Fibroblast of lung (primary cell): Measurements from ENCODE around the gene APOBEC3A. TPM values are rescaled to one million over a fixed set of nuclear protein-coding genes. Genes with fewer than 3 reads are reported as not detected.
A peak's percentile ranks its signal among the peaks of the same experiment; 100 is the strongest.

Source experiments
- DNase-seq, 2 donors: peaks; one replicate each; pipeline versions ENCODE4 v3.0.0 to v3.0.0-alpha.2; 2010; ENCODE audit warnings: low read depth in 2 of 2
- H2AFZ ChIP-seq: 2 replicates; pipeline ENCODE4 v1.5.1; 2012; ENCODE audit warnings: low read length, control low read depth, inconsistent platforms
- H3K27ac ChIP-seq: 2 replicates; pipeline ENCODE4 v1.5.1; 2011; ENCODE audit warnings: low read length, control low read depth; ENCODE audit not compliant: insufficient read depth
- H3K27me3 ChIP-seq: 2 replicates; pipeline ENCODE4 v1.5.1; 2011; ENCODE audit warnings: mild to moderate bottlenecking, low read length; ENCODE audit not compliant: control insufficient read depth, insufficient read depth
- H3K36me3 ChIP-seq: 2 replicates; pipeline ENCODE4 v1.5.1; 2011; ENCODE audit warnings: low read length; ENCODE audit not compliant: control insufficient read depth, insufficient read depth
- H3K4me1 ChIP-seq: 2 replicates; pipeline ENCODE4 v1.5.1; 2011; ENCODE audit warnings: low read length; ENCODE audit not compliant: control insufficient read depth, insufficient read depth; ENCODE audit errors: extremely low read depth
- H3K4me2 ChIP-seq: 2 replicates; pipeline ENCODE4 v1.5.1; 2011; ENCODE audit warnings: low read length, control low read depth; ENCODE audit not compliant: insufficient read depth; ENCODE audit errors: extremely low read depth
- H3K4me3 ChIP-seq, 4 experiments: fragments of 200-600 bp in 1 of 4; sonication (generic) in 1 of 4; replicated peaks in 1 of 4; 2 replicates each; pipeline ENCODE4 v1.5.1; 2011 to 2016; ENCODE audit warnings: low read length in 4 of 4, low read depth in 3 of 4, mild to moderate bottlenecking in 3 of 4, control low read depth in 2 of 4, inconsistent platforms in 1 of 4, mixed read lengths in 1 of 4; ENCODE audit not compliant: insufficient read depth in 1 of 4; ENCODE audit errors: control extremely low read depth in 1 of 4
- H3K79me2 ChIP-seq: 2 replicates; pipeline ENCODE4 v1.5.1; 2012; ENCODE audit warnings: mild to moderate bottlenecking, low read length, inconsistent platforms; ENCODE audit not compliant: control insufficient read depth, insufficient read depth
- H3K9ac ChIP-seq: 2 replicates; pipeline ENCODE4 v1.5.1; 2011; ENCODE audit warnings: mild to moderate bottlenecking, low read length, control low read depth; ENCODE audit not compliant: insufficient read depth
- H3K9me3 ChIP-seq: 2 replicates; pipeline ENCODE4 v1.5.1; 2012; ENCODE audit warnings: low read depth, low read length; ENCODE audit not compliant: control insufficient read depth, insufficient read depth
- H4K20me1 ChIP-seq: 2 replicates; pipeline ENCODE4 v1.5.1; 2011; ENCODE audit warnings: low read length; ENCODE audit not compliant: control insufficient read depth, insufficient read depth; ENCODE audit errors: extremely low read depth
- CTCF ChIP-seq, 2 donors: IDR thresholded peaks in 1 of 2; conservative IDR thresholded peaks in 1 of 2; 1 replicate in 1 of 2; 2 replicates in 1 of 2; pipeline ENCODE4 v1.5.1; 2011 to 2012; ENCODE audit warnings: low read length in 2 of 2, control low read depth in 1 of 2, inconsistent platforms in 1 of 2, low read depth in 1 of 2, mild to moderate bottlenecking in 1 of 2
- EZH2 ChIP-seq: IDR thresholded peaks from 2 replicates; pipeline ENCODE4 v1.5.1; 2012; ENCODE audit warnings: low read length, control low read depth, mild to moderate bottlenecking; ENCODE audit errors: missing control alignments
- polyA plus RNA-seq, 2 donors: library from polyadenylated mRNA; depleted of rRNA in 1 of 2; stranded (reverse) in 1 of 2; unstranded in 1 of 2; fragments of >200 nt; gene quantifications; 2 replicates each; pipeline ENCODE4 v1.2.1, GENCODE V29; 2011 to 2012; ENCODE audit warnings: missing spikeins in 1 of 2
- total RNA-seq: library from RNA; depleted of rRNA; stranded (reverse); fragments of >200 nt; gene quantifications from 2 replicates; pipeline ENCODE4 v1.2.1, GENCODE V29; 2014

The APOBEC3A gene
- total and polyA plus RNA-seq, 2 donors (not counting 1 experiment from before 2014, with no cell fraction given): not detected

GRCh38 chr22:38927033-38927781 is 30.2 kb upstream of the APOBEC3A start:
- H3K9me3 ChIP-seq: no peaks in the 10 kb centered on the region
- DNase-seq: peak; percentile 51 to 59
- H3K27ac ChIP-seq: no peak overlapping the region
- no peaks in the 10 kb centered on the region for H3K36me3 ChIP-seq
- peaks cover 6% of the 10 kb centered on the region for H3K4me1 ChIP-seq
- H3K79me2 ChIP-seq: no peaks in the 10 kb centered on the region
- peak overlapping the region; percentile 59 for H3K4me2 ChIP-seq
- TF ChIP-seq EZH2 (no peak), CTCF (conservative IDR thresholded peaks at IDR 0.05 in 1 of 2, IDR thresholded peaks at IDR 0.05 in 1 of 2; ENCODE audit: low read depth in 1 of 2, low read length in 2 of 2) (peak; percentile 69)
- no peak overlapping the region for H3K9ac ChIP-seq
- peak overlapping the region; percentile 36 for H2AFZ ChIP-seq
- no peaks in the 10 kb centered on the region for H3K27me3 ChIP-seq
- no peaks in the 10 kb centered on the region for H4K20me1 ChIP-seq
- peak overlapping the region in 2 of 4 experiments; percentile 42 to 51 for H3K4me3 ChIP-seq

GRCh38 chr22:38930512-38930911 is 26.9 kb upstream of the APOBEC3A start:
- Histone ChIP-seq H3K9ac (no peak overlapping the region), H3K36me3 (no peaks in the 10 kb centered on the region), H4K20me1 (no peaks in the 10 kb centered on the region), H3K27ac (no peak overlapping the region), H3K4me2 (no peak overlapping the region), H3K9me3 (no peaks in the 10 kb centered on the region), H2AFZ (no peak overlapping the region), H3K4me3 (no peak overlapping the region), H3K4me1 (no peaks in the 10 kb centered on the region), H3K27me3 (no peaks in the 10 kb centered on the region), H3K79me2 (no peaks in the 10 kb centered on the region)
- DNase-seq: no peak
- TF ChIP-seq CTCF (conservative IDR thresholded peaks at IDR 0.05 in 1 of 2, IDR thresholded peaks at IDR 0.05 in 1 of 2; ENCODE audit: low read depth in 1 of 2, low read length in 2 of 2) (no peak), EZH2 (no peak)

- no peak for DNase-seq
- Histone ChIP-seq H3K4me3 (no peak overlapping the region), H3K9me3 (no peaks in the 10 kb centered on the region), H3K36me3 (no peaks in the 10 kb centered on the region), H3K79me2 (no peaks in the 10 kb centered on the region), H2AFZ (no peak overlapping the region), H3K27me3 (no peaks in the 10 kb centered on the region), H3K4me2 (no peak overlapping the region), H3K4me1 (no peaks in the 10 kb centered on the region), H3K9ac (no peak overlapping the region), H4K20me1 (no peaks in the 10 kb centered on the region), H3K27ac (no peak overlapping the region)
- TF ChIP-seq CTCF (conservative IDR thresholded peaks at IDR 0.05 in 1 of 2, IDR thresholded peaks at IDR 0.05 in 1 of 2; ENCODE audit: low read depth in 1 of 2, low read length in 2 of 2) (no peak), EZH2 (no peak)
These were observed 22.4 kb upstream of the APOBEC3A start for GRCh38 chr22:38935023-38935422.
